GM21528 (cell line): Measurements from ENCODE around the gene MEI1.
"Not testable (repeated sequence)": the region's sequence is repeated elsewhere in the genome, so short reads cannot be mapped to it uniquely, and the experiment has no call there.

ENCODE experiments used
- ATAC-seq: cut with Tn5 transposase; IDR thresholded peaks from one replicate; pipeline ENCODE4 v1.9.1; 2021; ENCODE audit warnings: mild to moderate bottlenecking, moderate library complexity; ENCODE audit not compliant: unreplicated experiment, low FRiP score

The MEI1 gene

DNA sequence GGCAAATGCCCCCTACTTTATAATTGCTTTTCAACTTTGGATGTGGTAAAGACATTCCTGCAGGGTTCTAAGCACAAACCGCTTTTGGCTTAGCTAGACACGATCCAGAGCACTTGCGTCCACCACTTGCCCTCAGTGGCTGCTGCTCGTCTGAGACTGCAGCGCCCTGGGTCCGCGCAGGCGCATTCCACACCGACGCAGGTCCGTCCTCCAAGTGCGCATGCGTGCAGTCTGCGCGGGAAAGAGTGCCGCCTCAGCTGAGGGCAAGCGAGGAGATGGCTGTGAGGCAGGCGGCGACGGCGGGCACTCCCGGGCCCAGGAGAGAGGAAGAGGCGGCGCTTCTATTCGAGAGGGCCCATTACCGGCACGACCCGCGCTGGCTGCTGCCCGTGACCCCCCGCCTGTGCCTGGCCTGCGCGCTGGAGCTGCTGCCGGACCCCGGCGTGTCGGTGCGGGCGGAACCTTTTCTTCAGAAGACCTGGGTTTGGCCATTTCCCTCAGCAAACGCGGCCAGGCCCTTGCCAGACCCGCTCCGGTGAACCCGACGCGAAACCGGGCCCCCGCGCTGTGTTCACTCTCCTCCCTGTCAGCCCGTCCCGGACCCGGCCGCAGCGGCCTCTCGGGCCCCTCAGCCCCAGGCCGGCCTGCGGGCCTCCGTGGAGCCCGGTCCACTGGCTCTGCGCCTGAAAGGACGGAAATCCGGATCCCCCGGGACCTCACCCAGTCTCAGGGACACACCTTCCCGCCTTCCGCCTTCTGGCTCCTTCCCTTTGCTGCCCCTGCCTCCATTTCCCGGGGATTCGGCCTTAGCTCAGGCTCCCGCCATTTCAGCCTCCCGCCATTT lies at the start of gene MEI1:
Gene MEI1 (plus strand): TSS at position 240 of the 844 bp plus-strand sequence. CDS start 36 bp downstream, at position 276.
- no peak for ATAC-seq

- no peak for ATAC-seq
These were observed 49.1 kb upstream of the MEI1 start for GRCh38 chr22:41650229-41650628.

- ATAC-seq: no peak
These were observed 48.5 kb upstream of the MEI1 start for GRCh38 chr22:41650821-41651220.

GRCh38 chr22:41654322-41654721 lies 45.0 kb upstream of the MEI1 start:
- ATAC-seq: no peak

DNA sequence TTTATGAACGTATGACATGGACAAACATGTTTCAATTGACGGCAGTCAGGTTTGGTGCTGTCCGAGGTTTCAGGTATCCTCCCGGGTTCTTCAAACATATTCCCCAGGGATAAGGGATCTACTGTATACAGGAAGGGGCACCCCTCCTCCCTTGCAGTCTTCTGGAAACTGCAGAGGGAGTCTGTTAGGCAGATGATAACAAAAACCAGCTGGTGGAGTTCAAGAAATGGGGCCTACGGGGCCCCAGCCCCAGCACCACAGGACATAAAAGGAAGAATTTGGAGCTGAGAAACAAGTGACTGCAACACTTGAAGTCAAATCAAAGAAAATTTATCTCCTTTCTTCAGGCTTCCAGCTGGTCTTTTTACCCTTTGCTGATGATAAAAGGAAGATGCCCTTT lies 42.7 kb upstream of the MEI1 start:
- no peak for ATAC-seq

DNA sequence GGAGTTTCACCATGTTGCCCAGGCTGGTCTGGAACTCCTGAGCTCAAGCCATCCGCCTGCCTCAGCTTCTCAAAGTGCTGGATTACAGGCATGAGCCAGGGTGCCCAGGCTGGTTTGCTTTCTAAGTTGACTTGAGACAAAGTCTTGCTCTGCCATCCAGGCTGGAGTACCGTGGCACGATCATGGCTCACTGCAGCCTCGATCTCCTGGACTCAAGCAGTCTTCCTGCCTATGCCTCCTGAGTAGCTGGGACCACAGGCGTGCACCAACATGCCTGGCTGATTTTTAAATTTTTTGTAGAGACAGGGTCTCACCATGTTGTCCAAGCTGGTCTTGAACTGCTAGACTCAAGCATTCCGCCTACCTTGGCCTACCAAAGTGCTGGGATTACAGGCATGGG lies 41.6 kb upstream of the MEI1 start:
- no peak for ATAC-seq

- no peak for ATAC-seq
These were observed 40.4 kb upstream of the MEI1 start for GRCh38 chr22:41658869-41659268.

DNA sequence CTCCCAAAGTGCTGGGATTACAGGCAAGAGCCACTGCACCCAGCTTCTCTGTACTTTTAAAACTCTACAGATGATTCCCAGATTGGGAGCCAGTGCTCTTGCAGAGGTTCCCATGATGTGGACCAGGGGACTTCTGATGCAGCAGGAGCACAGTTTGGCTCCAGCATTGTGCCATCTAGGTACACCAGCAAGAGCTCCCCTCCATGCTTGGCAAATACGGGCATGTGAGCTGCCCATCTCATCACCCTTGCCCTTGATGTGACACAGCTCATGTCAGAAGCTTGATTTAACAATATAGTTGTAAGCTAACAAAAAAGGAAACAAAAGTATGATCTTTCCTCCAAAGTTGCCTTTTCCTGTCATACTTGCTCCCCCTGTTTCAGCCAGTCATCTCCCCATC lies 39.4 kb upstream of the MEI1 start:
- ATAC-seq: no peak

- ATAC-seq: no peak
These were observed 38.9 kb upstream of the MEI1 start for GRCh38 chr22:41660416-41660815.

DNA sequence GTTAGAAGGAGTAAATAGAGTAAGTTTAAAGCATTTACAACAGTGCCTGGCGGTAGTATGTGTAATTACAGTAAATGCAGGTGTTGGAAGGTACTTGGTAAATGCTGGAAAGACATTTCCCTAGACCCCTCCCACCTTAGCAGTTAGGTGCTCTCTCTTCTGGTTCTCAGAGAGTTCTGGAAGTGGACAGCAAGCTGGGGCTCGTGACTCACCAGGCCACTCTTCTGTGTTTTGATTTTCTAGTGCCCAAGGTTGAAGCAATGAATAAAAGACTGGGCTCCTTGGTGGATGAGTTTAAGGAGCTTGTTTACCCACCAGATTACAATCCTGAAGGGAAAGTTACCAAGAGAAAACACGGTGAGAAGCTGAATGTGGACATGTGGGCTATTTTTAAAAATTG lies 38.2 kb upstream of the MEI1 start:
- no peak for ATAC-seq

DNA sequence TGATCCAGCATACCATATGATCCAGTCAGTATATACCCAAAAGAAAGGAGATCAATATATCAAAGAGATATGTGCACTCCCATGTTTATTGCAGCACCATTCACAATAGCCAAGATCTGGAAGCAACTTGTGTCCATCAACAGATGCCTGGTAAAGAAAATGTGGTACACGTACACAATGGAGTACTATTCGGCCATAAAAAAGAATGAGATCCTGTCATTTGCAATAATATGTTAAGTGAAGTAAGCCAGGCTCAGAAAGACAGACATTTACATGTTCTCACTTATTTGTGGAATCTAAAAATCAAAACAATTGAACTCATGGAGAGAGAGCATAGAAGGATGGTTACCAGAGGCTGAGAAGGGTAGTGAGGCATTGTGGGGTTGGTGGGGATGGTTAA lies 37.6 kb upstream of the MEI1 start:
- ATAC-seq: no peak

DNA sequence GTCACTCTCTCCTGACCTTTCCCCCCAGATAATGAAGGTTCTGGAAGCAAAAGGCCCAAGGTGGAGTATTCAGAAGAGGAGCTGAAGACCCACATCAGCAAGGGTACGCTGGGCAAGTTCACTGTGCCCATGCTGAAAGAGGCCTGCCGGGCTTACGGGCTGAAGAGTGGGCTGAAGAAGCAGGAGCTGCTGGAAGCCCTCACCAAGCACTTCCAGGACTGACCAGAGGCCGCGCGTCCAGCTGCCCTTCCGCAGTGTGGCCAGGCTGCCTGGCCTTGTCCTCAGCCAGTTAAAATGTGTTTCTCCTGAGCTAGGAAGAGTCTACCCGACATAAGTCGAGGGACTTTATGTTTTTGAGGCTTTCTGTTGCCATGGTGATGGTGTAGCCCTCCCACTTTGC lies 35.7 kb upstream of the MEI1 start:
- ATAC-seq: not testable (repeated sequence)

GRCh38 chr22:41664490-41664889 lies 34.8 kb upstream of the MEI1 start:
- no peak for ATAC-seq

GRCh38 chr22:41664951-41665350 lies 34.4 kb upstream of the MEI1 start:
- no peak for ATAC-seq

DNA sequence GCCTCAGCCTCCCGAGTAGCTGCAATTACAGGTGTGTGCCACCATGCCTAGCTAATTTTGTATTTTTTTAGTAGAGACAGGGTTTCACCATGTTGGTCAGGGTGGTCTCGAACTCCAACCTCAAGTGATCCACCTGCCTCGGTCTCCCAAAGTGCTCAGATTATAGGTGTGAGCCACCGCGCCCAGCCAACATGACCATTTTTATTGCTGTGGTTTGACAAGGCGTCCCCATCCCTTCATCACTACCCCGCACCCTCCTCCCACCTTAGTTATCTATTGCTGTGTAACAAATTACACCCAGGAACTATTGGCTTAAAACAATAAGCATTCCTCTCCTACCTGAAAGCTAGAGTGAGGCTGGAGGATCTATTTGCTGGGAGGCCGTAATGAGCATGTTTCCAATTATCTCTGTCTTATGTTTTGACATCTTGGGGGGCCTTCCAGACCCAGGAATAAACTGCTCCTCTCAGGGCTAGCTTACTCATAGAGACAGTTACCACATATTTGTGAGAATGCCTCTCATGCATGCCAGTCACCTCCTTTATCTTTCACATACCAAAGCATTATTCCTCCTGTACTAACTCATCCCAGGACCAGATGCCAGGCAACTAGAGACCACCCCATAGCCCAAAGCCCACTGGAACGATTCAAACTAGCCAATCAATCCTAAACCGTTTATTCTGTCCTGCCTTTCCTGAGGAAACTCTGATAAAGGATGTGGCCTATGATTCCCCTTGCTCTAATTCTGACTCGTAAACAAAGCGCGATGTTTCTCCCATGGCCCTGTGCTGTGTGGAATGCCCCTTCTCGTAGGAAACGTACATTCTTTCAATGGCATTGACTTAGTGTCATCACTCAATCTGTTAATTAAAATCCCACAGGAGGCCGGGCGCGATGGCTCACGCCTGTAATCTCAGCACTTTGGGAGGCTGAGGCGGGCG lies 30.1 kb upstream of the MEI1 start:
- no peak for ATAC-seq

DNA sequence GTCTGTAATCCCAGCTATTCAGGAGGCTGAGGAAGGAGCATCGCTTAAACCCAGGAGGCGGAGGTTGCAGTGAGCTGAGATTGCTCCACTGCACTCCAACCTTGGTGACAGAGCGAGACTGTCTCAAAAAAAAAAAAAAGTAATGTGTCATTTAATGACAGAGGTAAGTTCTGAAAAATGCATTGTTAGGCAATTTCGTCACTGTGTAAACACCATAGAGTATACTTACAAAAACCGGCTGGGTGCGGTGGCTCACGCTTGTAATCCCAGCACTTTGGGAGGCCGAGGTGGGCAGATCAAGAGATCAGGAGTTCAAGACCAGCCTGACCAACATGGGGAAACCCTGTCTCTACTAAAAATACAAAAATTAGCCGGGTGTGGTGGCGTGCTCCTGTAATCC lies 27.2 kb upstream of the MEI1 start:
- ATAC-seq: not testable (repeated sequence)

- no peak for ATAC-seq
These were observed 26.4 kb upstream of the MEI1 start for GRCh38 chr22:41672780-41673509.

DNA sequence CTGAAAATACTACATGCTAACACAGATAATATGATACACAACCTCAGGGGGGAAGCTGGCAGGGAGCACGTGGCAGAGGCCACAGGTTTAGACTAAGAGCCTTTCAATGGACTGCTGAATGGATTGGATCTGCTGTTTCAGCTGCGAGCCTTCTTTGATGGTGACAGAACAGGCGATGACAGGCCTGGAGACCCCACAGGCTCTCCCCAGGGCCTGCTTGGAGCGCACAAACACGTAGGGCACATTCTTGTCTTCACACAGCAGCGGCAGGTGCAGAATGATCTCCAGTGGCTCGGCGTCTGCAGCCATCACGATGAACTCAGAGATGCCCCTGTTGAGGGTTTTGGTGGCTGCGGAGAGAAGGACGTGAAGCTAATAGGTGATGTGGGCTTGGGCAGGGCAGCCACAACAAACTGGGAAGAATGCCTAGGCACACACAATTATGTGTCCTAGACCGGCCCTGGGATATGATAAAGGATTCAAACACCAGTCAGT lies 24.4 kb upstream of the MEI1 start:
- no peak for ATAC-seq

GRCh38 chr22:41676134-41676533 lies 23.2 kb upstream of the MEI1 start:
- ATAC-seq: no peak

DNA sequence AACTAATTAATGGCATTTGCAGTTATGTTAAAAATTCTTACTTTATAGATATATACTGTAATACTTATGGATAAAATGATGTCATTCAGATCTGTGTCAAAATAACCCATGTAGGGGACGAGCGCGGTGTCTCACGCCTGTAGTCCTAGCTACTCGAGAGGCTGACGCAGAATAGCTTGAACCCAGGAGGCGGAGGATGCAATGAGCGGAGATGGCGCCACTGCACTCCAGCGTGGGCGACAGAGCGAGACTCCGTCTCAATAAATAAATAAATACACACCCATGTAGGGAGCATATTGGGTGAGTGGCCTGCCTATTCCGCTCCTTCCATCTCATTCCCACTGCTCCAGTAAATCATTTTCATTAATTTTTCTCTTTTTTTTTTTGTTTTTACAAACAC lies 17.7 kb upstream of the MEI1 start:
- ATAC-seq: no peak
